HG02884 (cell line): ENCODE data around the gene GLI2.

Experiments
- ATAC-seq: cut with Tn5 transposase; IDR thresholded peaks from one replicate; pipeline ENCODE4 v1.9.1; 2021; ENCODE audit warnings: mild to moderate bottlenecking, moderate library complexity; ENCODE audit not compliant: unreplicated experiment

Gene GLI2

DNA sequence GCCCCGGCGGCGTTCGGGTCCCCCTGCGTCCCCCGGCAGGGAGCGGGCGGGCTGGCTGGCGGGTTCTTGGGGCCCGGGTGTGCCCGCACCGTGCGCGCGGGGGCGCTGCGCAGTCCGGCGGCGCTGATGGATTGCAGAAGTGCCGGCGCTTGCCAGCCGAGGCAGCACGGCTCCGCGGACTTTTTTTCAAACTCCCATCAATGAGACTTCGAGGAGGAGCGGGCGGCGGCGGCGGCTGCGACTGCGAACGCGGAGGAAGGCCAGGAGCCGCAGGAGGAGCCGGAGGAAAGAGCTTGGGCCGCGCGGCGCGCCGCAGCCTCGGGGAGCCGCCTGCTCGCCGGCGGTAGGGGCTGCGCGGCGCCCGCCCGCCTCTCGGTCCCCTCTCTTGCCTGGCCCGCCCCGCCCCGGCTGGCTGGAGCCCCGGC lies at the start of gene GLI2:
Gene GLI2, plus strand, starts transcription at position 123 of the 425 bp plus-strand sequence. CDS start 61,453 bp downstream, outside the sequence.
- ATAC-seq: no peak

DNA sequence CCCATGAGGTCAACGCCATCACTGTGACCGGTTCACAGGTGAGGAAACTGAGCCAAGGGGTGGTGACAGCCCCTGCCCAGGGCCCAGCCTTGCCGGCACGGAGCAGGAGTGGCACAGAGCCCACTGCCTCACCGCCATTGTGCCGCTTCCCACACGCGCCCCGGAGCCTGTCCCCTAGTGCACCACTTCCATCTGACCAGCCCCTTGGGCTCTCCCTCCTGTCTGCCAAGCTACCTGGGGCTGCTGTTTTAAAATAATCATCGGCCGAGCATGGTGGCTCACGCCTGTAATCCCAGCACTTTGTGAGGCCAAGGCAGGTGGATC lies 49.7 kb upstream of the GLI2 start:
- ATAC-seq: no peak

DNA sequence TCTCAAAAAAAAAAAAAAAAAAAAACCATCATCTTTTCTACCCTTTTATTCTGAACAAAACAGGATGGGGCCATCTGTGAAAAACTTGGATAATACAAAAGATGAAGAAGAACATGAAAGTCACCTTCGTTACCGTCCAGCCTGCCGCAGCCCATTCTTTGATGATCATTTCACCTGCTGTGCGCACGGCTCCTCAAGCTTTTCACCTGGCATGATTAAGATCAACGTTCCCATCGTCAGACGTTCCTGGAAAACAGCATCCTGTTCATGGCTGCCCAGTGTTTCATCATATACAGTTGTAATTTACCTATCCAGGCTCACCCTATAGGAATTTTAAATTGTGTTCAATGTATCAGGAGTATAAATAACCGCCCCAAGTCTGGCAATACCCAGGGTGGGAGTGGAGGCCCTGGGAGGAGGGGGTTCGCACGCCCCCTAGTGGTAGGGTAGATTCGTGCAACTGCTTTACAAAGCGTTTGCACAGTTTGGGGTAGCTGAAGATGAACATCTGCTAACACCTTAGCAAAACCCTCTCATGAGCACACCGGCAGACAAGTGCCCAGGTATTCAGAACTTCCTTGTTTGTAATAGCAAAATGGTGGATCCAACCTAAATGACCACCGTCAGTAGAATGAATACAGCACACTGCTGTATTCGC lies 49.0 kb upstream of the GLI2 start:
- no peak for ATAC-seq

DNA sequence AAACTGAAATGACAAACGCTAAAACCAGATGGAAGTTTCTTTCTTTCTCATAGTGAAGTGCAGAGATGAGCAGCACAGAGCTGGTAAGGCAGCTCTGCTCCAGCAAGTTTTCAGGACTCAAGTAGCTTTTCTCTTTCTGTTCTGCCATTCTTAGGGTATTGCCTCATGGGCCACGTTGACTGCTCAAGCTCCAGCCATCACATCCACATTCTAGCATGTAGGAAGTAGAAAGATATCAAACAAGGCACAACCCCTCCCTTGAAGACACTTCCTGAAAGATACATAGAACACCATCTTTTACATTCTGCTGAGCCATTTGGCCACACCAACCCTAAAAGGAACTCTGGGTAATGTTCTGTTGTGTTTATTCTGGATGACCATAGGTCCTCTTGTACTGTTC lies 48.5 kb upstream of the GLI2 start:
- no peak for ATAC-seq

DNA sequence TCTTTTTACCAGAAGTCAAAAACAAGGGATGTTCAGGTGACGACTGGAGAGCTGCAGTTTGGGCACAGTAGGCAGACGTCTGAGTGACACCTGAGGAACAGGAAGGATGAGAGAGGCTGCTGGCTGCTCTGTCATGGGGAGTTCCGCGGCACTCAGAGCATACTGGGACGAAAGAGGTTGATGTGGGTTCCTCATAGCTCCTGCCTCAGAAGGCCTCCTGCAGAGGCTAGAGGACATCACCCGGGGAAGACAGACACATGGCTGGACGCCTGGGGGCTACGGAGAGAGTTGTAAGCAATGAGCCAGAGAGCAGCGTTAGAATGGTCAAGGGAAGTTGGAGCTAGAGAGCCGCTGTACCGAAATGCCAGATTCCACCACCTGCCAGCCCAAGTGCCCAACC lies 45.1 kb upstream of the GLI2 start:
- no peak for ATAC-seq

DNA sequence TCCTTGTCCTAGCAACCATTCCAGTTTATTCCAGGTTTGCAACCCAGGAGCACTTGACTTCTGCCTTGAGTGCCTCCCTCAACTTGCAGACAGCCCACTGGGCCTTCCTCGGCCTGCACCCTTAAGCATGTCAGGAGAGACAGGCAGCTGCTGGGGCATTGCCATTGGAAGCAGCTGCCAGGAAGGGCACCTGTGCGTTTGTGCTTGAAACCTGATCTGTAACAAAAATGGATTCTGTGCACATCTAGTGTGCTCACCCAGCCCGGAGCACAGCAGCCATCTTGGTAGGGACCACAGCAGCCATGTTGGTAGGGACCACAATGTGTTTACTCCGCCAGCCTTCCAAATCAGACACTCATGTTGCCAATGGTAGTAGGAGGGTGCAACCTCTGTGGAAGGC lies 44.3 kb upstream of the GLI2 start:
- ATAC-seq: no peak

DNA sequence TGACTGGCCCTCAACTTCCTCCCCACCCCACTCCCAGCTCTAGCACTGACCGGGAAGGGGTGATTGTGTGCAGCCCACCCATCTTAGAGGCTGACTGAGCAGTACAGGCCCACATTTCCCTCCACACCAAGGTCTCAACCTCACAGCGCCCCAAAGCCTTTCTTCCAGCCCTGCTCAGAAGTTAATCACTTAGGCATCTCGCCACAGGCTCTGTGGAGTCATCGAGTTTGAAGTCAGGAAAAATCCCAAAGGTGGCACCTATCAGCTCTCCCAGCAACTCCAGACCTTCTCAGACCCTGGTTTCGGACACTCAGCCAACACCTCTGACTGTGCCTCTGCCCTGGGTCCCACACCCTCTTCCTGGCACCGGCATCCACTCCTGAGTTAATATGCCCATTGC lies 43.0 kb upstream of the GLI2 start:
- no peak for ATAC-seq

DNA sequence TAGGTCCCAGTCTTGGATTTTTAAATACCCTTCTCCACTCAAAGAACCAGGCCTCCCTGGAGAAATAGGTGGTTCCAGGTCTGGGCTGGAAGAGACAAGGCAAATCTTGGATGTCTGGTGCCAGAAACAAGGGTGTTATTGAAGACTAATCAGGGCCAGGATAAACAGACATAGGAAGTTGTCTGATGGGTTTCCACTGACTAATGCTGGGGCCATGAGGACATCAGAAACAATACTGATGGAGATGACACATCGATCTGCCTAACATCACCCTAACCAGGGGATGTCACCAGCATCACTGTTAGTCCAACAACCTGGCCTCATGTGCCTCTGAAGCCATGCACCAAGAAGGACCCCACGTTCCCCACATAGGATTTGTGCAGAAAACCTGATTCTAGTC lies 42.5 kb upstream of the GLI2 start:
- ATAC-seq: no peak

DNA sequence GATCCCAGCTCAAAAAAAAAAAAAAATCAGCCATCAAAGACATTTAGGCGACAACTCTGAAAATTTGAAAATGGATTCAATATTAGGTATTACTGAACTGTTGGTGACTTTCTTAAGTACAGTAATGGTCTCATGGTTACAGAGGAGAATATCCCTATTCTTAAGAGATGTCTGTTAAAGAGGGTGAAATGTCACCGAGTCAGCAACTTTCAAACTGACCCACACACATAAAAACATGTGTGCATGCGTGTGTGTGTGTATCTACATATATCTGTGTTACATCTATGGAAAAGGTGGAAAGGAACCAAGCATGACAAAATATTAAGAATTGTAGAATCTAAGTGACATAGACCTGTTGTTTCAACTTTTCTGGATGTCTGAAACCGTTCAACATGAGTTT lies 41.6 kb upstream of the GLI2 start:
- ATAC-seq: no peak

DNA sequence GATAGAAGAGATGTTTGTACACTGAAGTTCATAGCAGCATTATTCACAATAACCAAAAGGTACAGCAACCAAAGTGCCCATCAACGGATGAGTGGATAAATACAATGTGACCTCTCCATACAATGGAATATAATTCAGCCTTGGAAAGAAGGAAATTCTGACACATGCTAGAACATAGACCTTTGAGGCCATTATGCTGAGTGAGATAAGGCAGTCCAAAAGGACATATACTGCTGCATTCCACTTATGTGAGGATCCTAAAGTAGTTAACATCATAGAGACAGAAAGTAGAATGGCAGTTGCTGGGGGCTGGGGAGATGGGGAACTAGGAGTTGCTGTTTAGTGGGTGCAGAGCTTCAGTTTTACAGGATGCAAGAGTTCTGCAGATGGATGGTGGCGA lies 38.2 kb upstream of the GLI2 start:
- no peak for ATAC-seq

DNA sequence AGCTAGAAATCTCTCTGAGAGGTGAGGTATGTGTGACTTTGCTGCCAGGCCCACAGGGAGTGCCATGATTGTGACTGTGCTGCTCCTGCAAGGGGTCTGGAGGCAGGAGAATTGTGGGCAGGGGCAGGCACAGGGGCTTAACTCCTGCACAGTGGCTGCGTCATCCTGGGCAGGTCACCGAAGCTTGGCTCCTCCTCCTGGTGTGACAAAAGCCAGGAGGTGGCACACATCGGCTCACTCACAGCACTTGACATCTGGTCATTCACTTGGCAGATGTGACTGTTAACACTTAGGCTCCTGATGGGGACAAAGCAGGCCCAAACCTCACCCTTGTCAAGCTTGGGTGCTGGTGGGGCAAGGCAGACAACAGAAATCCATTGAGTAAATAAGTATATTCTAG lies 36.4 kb upstream of the GLI2 start:
- ATAC-seq: no peak

DNA sequence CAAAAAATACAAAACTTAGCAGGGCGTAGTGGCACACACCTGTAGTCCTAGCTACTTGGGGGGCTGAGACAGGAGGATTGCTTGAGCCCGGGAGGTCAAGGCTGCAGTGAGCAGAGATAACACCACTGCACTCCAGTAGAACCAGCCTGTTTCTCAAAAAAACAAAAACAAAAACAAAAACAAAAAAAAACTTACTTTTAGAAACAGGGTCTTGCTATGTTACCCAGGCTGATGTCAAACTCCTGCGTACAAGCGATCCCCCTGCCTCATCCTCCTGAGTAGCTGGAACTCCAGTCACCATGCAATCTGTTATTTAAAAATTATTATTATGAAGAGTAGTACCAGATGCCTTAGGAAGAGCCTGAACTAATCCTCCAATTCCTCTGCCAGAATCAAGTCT lies 35.0 kb upstream of the GLI2 start:
- no peak for ATAC-seq

DNA sequence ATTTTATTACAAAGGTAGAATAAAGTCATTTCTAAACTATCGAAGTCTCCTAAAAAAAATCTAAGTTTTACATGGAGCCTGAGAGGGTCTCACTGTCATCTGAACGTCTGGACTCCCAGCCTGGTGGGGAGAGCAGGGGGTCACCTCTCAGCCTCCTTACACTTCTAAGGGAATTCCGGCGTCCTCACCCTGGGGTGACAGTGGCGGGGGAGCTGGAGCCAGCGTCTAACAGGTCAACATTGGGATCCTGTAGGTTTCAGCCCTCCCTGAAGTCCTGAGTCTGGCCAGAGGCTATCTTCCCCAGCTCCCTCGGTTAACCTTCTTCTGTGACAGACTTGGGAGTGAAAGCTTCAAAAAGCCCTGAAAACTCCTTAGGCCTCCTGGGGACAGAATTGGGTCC lies 34.6 kb upstream of the GLI2 start:
- ATAC-seq: no peak

DNA sequence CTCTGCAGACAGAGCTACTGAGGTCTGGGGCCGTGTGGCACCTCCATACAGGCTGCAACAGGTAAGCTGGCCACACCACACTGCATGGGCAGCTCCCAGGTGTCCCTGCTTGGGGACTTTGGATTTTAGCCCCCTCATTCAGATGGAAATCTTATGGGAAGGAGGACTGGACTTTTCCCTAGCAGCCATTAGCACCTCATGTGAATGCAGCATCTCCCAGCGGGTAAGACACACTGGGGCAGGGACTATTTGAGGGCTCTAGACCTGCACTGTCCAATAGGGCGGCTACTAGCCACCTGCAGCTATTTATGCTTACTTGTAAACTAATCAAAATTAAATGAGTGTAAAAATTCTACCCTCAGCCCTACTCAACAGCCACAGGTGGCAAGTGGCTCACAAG lies 34.2 kb upstream of the GLI2 start:
- ATAC-seq: no peak

DNA sequence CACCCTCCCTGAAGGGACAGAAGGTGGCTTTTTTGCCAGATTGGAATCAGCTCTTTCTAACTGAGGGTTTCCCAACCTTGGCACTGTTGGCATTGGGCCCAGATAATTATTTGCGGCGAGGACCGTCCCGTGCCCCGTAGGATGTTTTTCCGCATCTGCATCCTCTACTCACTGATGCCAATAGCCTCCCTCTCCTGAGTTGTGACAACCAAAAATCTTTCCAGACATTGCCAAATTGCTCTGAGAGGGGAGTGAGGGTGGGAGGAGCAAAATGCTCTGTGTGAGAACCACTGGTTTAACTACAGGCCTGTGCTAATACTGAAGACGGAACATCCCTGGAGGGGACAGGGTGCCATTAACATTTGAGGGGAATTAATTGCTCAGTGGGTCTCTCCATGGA lies 33.6 kb upstream of the GLI2 start:
- no peak for ATAC-seq

DNA sequence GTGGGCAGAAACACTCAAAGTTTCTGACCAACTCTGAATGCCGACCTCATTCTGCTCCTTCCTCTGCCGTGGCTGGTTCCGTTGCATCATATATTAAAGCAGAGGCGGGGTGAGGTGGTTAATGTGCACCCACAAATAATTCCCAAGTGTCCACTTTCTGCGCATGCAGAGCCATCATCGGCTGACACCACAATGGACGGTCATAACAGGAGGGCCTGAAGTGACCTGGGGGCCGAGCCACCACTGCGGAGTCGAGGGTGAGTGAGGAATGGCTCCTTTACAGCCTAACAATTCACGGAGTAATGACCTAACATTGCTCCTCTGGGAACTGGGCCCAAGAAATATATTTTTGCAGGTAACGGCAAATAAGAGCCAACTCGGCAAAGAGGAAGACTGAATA lies 32.9 kb upstream of the GLI2 start:
- no peak for ATAC-seq

DNA sequence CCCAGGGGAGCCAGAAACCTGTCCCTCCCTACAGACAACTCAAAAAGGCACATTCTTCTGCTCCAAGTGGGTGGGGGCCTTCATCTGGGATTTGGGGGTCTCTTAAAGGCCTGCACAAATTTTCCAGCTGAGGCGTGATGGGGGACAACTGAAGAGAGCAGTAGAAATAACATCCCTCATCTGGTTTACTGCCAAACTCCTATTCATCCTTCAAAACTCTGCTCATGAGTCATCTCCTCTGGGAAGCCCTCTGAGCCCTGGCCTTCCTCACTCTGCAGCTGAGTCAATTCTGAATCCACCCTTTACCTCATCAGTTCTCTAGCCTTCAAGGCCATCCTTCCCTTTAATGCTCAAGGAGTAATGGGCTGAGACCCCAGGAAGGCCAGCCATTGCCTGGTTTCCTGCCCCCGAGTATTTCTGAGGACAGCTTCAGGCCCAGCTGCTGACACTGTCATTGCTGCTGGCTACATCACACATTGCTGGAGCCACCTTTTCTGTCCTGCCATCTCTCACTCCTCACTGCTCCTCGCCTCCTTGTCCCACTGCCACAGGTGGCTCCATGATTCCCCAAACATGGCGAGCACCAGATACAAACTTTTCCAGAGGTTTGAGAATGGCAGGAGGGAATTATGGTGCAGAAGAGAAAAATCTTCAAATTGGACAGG lies 32.2 kb upstream of the GLI2 start:
- ATAC-seq: no peak

DNA sequence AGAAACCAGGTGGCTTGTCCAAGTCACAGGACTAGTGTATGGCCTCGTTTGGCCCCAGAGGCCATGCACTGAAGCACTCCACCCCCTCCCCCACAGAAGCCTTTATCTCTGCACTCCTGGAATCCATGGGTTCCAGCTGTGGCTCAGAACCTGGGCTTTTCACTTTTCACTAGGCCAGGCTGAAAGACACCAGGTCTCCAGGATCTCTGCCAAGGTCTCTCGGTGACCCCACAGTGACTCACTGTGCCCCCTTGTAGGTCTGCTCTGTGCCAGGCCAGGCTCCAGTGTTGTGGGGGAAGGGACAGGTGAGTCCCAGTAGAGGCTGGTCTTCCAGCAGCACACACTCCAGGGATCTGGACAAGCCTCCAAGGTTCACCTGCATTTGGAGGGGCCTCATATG lies 31.0 kb upstream of the GLI2 start:
- no peak for ATAC-seq

DNA sequence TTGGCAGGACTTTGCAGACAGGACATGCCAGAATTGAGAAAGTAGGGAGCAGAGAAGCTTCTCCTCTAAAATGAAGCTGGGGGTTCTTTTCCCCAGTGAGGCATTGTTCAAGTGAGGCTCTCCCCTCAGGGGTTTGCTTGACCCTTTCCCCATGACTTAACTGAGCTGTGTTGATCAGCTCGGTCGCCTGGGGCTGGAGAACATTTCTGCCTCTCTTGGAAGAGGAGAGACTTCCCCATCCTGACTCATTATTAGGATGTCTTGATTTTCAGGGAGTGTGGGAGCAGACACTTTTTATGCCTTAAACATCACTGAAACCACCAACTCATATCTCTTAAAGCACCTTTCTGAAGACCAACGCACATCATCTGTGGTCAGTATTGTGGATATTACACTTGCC lies 27.9 kb upstream of the GLI2 start:
- ATAC-seq: no peak

DNA sequence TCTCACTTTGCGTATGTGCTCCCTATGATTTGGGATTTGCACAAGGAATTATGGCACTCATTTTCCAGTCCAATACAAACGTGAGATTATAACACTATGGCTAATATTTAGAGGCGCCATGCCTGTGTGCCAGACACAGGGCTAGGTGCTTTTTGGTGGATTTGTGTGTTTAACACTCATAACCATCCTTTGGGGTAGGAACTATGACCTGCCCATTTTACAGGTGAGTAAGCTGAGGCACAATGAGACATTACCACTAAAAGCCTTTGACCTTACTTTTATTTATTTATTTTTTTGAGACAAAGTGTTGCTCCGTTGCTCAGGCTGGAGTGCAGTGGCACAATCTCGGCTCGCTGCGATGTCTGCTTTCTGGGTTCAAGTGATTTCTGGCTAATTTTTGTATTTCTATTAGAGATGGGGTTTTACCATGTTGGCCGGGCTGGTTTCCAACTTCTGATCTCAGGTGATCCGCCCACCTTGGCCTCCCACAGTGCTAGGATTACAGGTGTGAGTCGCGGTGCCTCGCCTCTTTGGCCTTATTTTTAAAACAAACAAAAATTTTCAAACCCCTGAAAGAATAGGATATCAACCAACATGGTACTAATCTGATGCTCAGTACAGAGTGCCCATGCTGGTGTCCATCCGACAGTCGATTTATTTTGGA lies 26.6 kb upstream of the GLI2 start:
- ATAC-seq: no peak

DNA sequence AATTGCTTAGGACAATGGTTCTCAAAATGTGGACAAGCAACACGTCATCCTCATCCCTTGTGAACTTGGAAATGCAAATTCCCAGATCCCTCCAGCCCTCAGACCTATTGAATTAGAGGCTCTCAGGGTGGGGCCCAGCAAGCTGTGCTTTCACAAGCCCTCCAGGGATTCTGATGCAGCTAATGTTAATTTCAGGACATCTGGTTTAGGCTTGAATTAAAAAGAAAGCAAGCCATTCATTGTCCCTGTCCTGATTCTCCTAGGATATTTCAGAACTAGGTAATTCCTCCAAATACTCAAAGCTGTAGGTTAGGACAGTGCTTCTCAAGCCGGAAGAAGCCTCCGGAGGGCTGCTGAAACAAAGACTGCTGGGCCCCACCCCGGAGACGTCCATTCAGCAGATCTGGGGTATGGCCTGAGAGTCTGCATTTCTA lies 26.0 kb upstream of the GLI2 start:
- ATAC-seq: no peak

DNA sequence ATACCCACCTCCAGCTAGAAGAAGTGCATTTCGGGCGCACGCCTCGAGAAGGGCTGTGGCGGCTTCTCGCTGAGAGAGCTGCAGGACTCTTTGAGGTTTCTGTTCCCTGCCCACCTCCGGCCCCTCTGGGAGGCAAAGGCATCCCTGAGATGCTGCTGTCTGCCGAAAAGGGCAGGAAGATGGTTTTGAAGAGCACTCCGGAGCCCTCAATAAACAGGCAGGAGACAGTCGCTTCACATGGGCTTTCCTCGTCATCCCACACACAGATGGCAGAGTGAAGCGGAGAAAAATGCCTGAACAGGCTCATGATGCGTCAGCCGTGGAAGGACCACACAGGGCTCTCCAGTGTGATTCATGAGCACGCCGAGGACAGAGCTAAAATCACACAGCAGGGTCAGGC lies 25.4 kb upstream of the GLI2 start:
- ATAC-seq: no peak

DNA sequence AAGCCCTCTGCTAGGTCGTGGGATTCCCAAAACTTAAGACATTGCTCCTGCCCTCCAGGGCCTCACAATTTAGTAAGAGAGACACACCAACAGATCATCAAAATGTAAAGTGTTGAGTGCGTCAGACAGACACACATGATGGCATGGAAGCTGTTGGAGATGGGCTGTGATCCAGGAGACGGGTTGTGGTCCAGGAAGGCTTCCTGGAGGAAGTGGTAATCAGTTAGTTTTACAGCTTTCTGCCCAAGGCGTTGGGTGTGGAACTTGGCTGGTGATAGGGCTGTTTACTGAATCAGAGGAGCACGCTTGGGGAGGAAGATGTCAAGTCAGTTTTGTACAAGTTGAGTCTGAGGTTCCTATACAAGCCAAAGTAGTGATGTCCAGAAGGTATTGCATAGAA lies 24.0 kb upstream of the GLI2 start:
- ATAC-seq: no peak
